ENCODE results near the gene CD36.

Gene CD36

DNA sequence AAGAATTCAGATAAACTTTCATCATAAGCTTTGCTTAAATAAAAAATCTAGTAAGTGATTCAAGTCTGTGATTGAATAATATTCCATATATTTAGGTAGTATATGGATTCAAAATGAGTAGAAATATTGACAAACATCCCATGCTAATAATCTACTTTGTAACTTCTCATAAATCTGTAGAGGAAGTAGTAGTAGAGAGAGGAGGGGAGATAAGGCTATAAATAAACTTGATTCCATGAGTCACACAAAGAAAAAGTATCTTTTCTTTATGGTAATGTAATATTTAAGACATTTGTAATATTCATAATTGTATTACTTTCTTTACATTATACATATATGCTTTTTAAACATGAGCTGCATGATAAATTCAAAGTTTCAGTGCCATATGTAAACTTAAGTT lies 25.6 kb upstream of the CD36 start:
- Histone ChIP-seq H3F3A (ENCODE audit: insufficient read depth, low read length) (no peaks in the 10 kb centered on the region), H3K27ac (ENCODE audit: low read depth, low read length, poor library complexity, severe bottlenecking) (no peak overlapping the region), H3K36me3 (ENCODE audit: insufficient read depth, low read length) (no peaks in the 10 kb centered on the region), H3K9ac (ENCODE audit: low read length) (no peak overlapping the region), H3K9me2 (ENCODE audit: low read depth, low read length) (no peaks in the 10 kb centered on the region), H3K4me3 (ENCODE audit: low read depth, low read length, poor library complexity, severe bottlenecking) (no peak overlapping the region), H3K4me2 (ENCODE audit: low read length) (no peak overlapping the region), H3K4me1 (ENCODE audit: insufficient read depth, low read length, severe bottlenecking) (no peaks in the 10 kb centered on the region), H3K9me3 (ENCODE audit: low read length) (no peaks in the 10 kb centered on the region), H4K20me1 (ENCODE audit: insufficient read depth, low read length) (no peaks in the 10 kb centered on the region), H2AFZ (ENCODE audit: low read length) (no peak overlapping the region), H3K79me2 (ENCODE audit: insufficient read depth, low read length) (no peaks in the 10 kb centered on the region), H3K27me3 (ENCODE audit: insufficient read depth, low read length) (no peaks in the 10 kb centered on the region)
- TF ChIP-seq CTCF (IDR thresholded peaks at IDR 0.05; ENCODE audit: low read length) (no peak), EZH2 (IDR thresholded peaks at IDR 0.05; ENCODE audit: borderline replicate concordance, low read length) (no peak)

DNA sequence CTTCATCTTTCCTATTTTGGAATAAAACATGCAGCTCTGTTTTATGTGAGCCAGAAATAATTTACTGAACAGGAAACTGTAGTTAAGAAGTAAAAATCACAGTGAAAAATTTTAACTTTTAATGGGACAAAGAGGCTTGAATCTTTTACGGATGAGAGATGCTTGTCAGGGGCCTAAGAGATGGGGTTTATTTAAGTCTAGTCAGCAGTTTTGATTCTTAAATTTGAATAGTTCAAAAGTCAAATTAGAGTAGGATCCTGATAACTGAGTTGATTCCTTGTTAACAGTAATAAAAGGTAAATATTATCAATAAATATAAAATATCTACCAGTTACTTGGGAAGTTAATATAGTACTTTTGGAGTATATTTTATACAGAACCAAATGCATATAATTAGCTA lies 24.9 kb upstream of the CD36 start:
- no peaks in the 10 kb centered on the region for H4K20me1 ChIP-seq (ENCODE audit: insufficient read depth, low read length)
- no peak overlapping the region for H3K4me3 ChIP-seq (ENCODE audit: low read depth, low read length, poor library complexity, severe bottlenecking)
- H3K79me2 ChIP-seq (ENCODE audit: insufficient read depth, low read length) = no peaks in the 10 kb centered on the region
- H3K27me3 ChIP-seq (ENCODE audit: insufficient read depth, low read length) = no peaks in the 10 kb centered on the region
- H3K9me2 ChIP-seq (ENCODE audit: low read depth, low read length) = no peaks in the 10 kb centered on the region
- H3K27ac ChIP-seq (ENCODE audit: low read depth, low read length, poor library complexity, severe bottlenecking) = no peak overlapping the region
- H3F3A ChIP-seq (ENCODE audit: insufficient read depth, low read length) = no peaks in the 10 kb centered on the region
- TF ChIP-seq CTCF (IDR thresholded peaks at IDR 0.05; ENCODE audit: low read length) = no peak
- TF ChIP-seq EZH2 (IDR thresholded peaks at IDR 0.05; ENCODE audit: borderline replicate concordance, low read length) = no peak
- H3K36me3 ChIP-seq (ENCODE audit: insufficient read depth, low read length) = no peaks in the 10 kb centered on the region
- no peaks in the 10 kb centered on the region for H3K4me1 ChIP-seq (ENCODE audit: insufficient read depth, low read length, severe bottlenecking)
- H2AFZ ChIP-seq (ENCODE audit: low read length) = no peak overlapping the region
- H3K9ac ChIP-seq (ENCODE audit: low read length) = no peak overlapping the region
- no peaks in the 10 kb centered on the region for H3K9me3 ChIP-seq (ENCODE audit: low read length)
- no peak overlapping the region for H3K4me2 ChIP-seq (ENCODE audit: low read length)

- H3K27ac ChIP-seq (ENCODE audit: low read depth, low read length, poor library complexity, severe bottlenecking) = no peak overlapping the region
- H3K36me3 ChIP-seq (ENCODE audit: insufficient read depth, low read length) = no peaks in the 10 kb centered on the region
- TF ChIP-seq EZH2 (IDR thresholded peaks at IDR 0.05; ENCODE audit: borderline replicate concordance, low read length) = no peak
- no peak for TF ChIP-seq CTCF (IDR thresholded peaks at IDR 0.05; ENCODE audit: low read length)
- H3K9ac ChIP-seq (ENCODE audit: low read length) = no peak overlapping the region
- H3F3A ChIP-seq (ENCODE audit: insufficient read depth, low read length) = no peaks in the 10 kb centered on the region
- H2AFZ ChIP-seq (ENCODE audit: low read length) = no peak overlapping the region
- no peaks in the 10 kb centered on the region for H4K20me1 ChIP-seq (ENCODE audit: insufficient read depth, low read length)
- no peaks in the 10 kb centered on the region for H3K9me2 ChIP-seq (ENCODE audit: low read depth, low read length)
- H3K27me3 ChIP-seq (ENCODE audit: insufficient read depth, low read length) = no peaks in the 10 kb centered on the region
- no peak overlapping the region for H3K4me2 ChIP-seq (ENCODE audit: low read length)
- H3K4me1 ChIP-seq (ENCODE audit: insufficient read depth, low read length, severe bottlenecking) = no peaks in the 10 kb centered on the region
- H3K9me3 ChIP-seq (ENCODE audit: low read length) = no peaks in the 10 kb centered on the region
- no peaks in the 10 kb centered on the region for H3K79me2 ChIP-seq (ENCODE audit: insufficient read depth, low read length)
- no peak overlapping the region for H3K4me3 ChIP-seq (ENCODE audit: low read depth, low read length, poor library complexity, severe bottlenecking)
These were observed 23.6 kb upstream of the CD36 start for GRCh38 chr7:80614851-80615271.
